Stimulated activated naive CD8-positive, alpha-beta T cell treated with anti-CD3 and anti-CD28 coated beads, Interleukin-15, Interleukin-2, amounts not matched to agents 100 U/mL and 50 U/mL, for 24 hours (primary cell): ENCODE data around the gene B4GALT5.
A peak's percentile ranks its signal among the peaks of the same experiment; 100 is the strongest.

Source experiments
- ATAC-seq: fragments of 150-1000 bp; cut with Tn5 transposase; one replicate; pipeline ENCODE4 v1.10.0; 2021
- DNase-seq: peaks from one replicate; pipeline ENCODE4 v3.0.0; 2021

The B4GALT5 gene

GRCh38 chr20:49700411-49701185, 13.1 kb downstream of the B4GALT5 start:
- ATAC-seq = no peak
- no peak for DNase-seq

GRCh38 chr20:49699200-49699992, 14.3 kb downstream of the B4GALT5 start:
- DNase-seq (peak; percentile 26), ATAC-seq (peak; percentile 95)

GRCh38 chr20:49698477-49698876, 15.2 kb downstream of the B4GALT5 start:
- no peak for DNase-seq
- ATAC-seq = no peak

GRCh38 chr20:49697071-49697470, 16.6 kb downstream of the B4GALT5 start:
- ATAC-seq (no peak), DNase-seq (no peak)

GRCh38 chr20:49696594-49696993, 17.1 kb downstream of the B4GALT5 start:
- ATAC-seq (no peak), DNase-seq (no peak)

- DNase-seq (no peak), ATAC-seq (no peak)
Measured at GRCh38 chr20:49695830-49696229, 17.8 kb downstream of the B4GALT5 start.

GRCh38 chr20:49694450-49695071, 19.1 kb downstream of the B4GALT5 start:
- ATAC-seq (no peak), DNase-seq (no peak)

GRCh38 chr20:49693435-49694171, 20.1 kb downstream of the B4GALT5 start:
- DNase-seq (no peak), ATAC-seq (no peak)

- no peak for ATAC-seq
- DNase-seq = no peak
Measured at GRCh38 chr20:49692941-49693340, 20.7 kb downstream of the B4GALT5 start.

GRCh38 chr20:49691818-49692568, 21.7 kb downstream of the B4GALT5 start:
- ATAC-seq = no peak
- no peak for DNase-seq

GRCh38 chr20:49690899-49691620, 22.6 kb downstream of the B4GALT5 start:
- no peak for DNase-seq
- ATAC-seq = no peak

GRCh38 chr20:49687595-49688567, 25.8 kb downstream of the B4GALT5 start:
- no peak for DNase-seq
- no peak for ATAC-seq

- DNase-seq (no peak), ATAC-seq (no peak)
Measured at GRCh38 chr20:49685809-49686208, 27.9 kb downstream of the B4GALT5 start.

- no peak for ATAC-seq
- no peak for DNase-seq
Measured at GRCh38 chr20:49685161-49685601, 28.5 kb downstream of the B4GALT5 start.

GRCh38 chr20:49684335-49684997, 29.2 kb downstream of the B4GALT5 start:
- ATAC-seq (no peak), DNase-seq (no peak)

GRCh38 chr20:49682798-49683197, 30.9 kb downstream of the B4GALT5 start:
- ATAC-seq = no peak

GRCh38 chr20:49682278-49682677, 31.4 kb downstream of the B4GALT5 start:
- ATAC-seq (no peak), DNase-seq (no peak)

More at GRCh38 chr20:49682798-49683197, 30.9 kb downstream of the B4GALT5 start:
- DNase-seq = no peak

- no peak for DNase-seq
- ATAC-seq = no peak
Measured at GRCh38 chr20:49681850-49682216, 31.8 kb downstream of the B4GALT5 start.

GRCh38 chr20:49680484-49680883, 33.2 kb downstream of the B4GALT5 start:
- DNase-seq (no peak), ATAC-seq (no peak)
